ENCODE data around the gene SAMMSON.

Gene SAMMSON

GRCh38 chr3:69972672-69973071, 26.9 kb upstream of the SAMMSON start:
- H3K4me3 ChIP-seq (ENCODE audit: low read depth, low read length) = no peak overlapping the region
- no peak for TF ChIP-seq CTCF (IDR thresholded peaks at IDR 0.05; ENCODE audit: low read depth, low read length)

GRCh38 chr3:69976021-69976420, 23.5 kb upstream of the SAMMSON start:
- no peak overlapping the region for H3K4me3 ChIP-seq (ENCODE audit: low read depth, low read length)
- TF ChIP-seq CTCF (IDR thresholded peaks at IDR 0.05; ENCODE audit: low read depth, low read length) = no peak

GRCh38 chr3:69983546-69984265, 15.8 kb upstream of the SAMMSON start:
- no peak for TF ChIP-seq CTCF (IDR thresholded peaks at IDR 0.05; ENCODE audit: low read depth, low read length)
- no peak overlapping the region for H3K4me3 ChIP-seq (ENCODE audit: low read depth, low read length)

- no peak for TF ChIP-seq CTCF (IDR thresholded peaks at IDR 0.05; ENCODE audit: low read depth, low read length)
- no peak overlapping the region for H3K4me3 ChIP-seq (ENCODE audit: low read depth, low read length)
These were observed 14.3 kb upstream of the SAMMSON start for GRCh38 chr3:69985266-69985665.

GRCh38 chr3:69986419-69986818, 13.1 kb upstream of the SAMMSON start:
- no peak overlapping the region for H3K4me3 ChIP-seq (ENCODE audit: low read depth, low read length)
- TF ChIP-seq CTCF (IDR thresholded peaks at IDR 0.05; ENCODE audit: low read depth, low read length) = no peak

GRCh38 chr3:69987833-69988232, 11.7 kb upstream of the SAMMSON start:
- no peak overlapping the region for H3K4me3 ChIP-seq (ENCODE audit: low read depth, low read length)
- no peak for TF ChIP-seq CTCF (IDR thresholded peaks at IDR 0.05; ENCODE audit: low read depth, low read length)

- TF ChIP-seq CTCF (IDR thresholded peaks at IDR 0.05; ENCODE audit: low read depth, low read length) = no peak
- no peak overlapping the region for H3K4me3 ChIP-seq (ENCODE audit: low read depth, low read length)
These were observed 5.8 kb upstream of the SAMMSON start for GRCh38 chr3:69993757-69994156.
